Amniotic stem cell (primary cell): Measurements from ENCODE around the gene STPG4.
A peak's percentile ranks its signal among the peaks of the same experiment; 100 is the strongest.
"Not testable (repeated sequence)": the region's sequence is repeated elsewhere in the genome, so short reads cannot be mapped to it uniquely, and the experiment has no call there.

Experiments
- DNase-seq: peaks from one replicate; lab custom pipeline; 2025; lab: John Stamatoyannopoulos, UW

The STPG4 gene

DNA sequence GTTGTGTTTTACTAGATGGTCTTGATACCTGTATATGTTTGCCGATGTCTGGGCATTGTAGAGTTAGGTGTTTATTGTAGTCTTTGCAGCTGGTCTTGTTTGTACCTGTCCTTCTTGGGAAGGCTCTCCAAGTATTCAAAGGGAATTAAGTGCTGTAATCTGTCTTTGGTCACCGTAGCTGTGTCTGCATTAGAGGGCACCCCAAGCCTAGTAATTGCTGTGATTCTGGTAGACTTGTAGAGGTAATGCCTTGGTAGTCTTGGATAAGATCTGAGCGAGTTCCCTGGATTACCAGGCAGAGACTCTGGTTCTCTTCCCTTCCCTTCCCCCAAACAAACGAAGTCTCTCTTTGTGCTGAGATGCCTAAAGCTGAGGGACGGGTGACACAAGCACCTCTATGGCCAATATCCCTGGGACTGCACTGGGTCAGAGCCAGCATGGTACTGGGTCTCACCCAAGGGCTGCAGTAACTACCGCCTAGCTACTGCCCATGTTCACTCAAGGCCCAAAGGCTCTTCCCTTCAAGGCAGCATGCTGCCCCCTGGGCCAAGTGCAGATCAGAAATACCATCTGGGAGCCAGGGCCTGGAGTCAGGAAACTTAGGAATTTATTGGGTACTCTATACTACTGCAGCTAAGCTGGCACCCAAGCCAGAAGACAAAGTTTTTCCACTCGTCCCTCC, 27.1 kb downstream of the STPG4 start:
- DNase-seq = no peak

- DNase-seq = no peak
These were observed 28.3 kb downstream of the STPG4 start for GRCh38 chr2:47126783-47127182.

GRCh38 chr2:47124740-47125139, 30.4 kb downstream of the STPG4 start:
- not testable (repeated sequence) for DNase-seq

GRCh38 chr2:47120424-47120823, 34.7 kb downstream of the STPG4 start:
- not testable (repeated sequence) for DNase-seq

GRCh38 chr2:47119001-47119400, 36.1 kb downstream of the STPG4 start:
- peak; percentile 71 for DNase-seq

DNA sequence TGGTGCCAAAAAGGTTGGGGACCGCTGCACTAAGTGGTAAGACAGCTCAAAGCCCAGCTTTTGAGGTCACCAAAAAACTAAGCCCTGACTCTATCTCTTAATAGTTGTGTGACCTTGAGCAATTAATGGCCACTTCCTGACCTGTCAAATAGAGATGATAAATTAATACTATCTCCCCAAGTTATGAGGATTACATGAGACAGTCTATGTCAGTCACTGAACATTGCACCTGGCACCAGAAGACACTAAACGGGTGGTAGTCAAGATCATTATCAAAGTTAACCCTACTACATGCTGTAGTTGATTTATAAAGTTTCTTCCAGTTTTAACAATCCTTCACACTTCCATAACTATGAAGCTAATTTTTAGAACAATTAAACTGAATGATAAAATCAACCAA, 36.5 kb downstream of the STPG4 start:
- DNase-seq = no peak

DNA sequence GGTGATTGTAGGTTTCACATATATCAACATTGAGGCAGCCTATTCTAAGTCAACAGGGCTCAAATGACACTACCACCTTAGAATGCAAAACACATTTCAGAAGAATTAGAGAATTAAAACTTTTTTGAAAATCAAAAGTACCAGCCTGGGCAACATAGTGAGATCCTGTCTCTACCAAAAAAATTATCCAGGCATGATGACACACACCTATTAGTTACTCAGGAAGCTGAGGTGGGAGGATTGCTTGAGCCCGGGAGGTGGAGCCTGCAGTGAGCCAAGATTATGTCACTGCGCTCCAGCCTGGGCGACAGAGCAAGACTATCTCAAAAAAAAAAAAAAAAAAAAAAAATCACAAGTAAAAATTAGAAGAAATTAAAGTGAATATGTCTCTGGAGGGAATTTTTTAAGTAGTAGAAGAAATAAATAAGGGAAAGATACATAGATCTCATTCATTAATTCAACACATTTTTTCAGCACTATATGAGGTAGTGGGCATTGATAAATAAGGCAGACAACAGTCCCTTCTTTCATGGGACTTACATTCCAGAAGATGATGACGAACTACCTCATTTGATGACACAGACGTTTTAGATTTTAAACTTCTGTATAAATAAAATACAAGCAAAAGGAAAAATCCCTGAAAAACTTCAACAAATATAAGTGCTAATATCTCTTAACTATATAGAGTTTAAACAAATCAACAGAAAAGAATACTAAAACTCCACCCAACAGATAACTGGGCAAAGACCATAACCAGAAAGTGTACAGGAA, 42.3 kb downstream of the STPG4 start:
- DNase-seq = no peak

- DNase-seq = no peak
These were observed 45.4 kb downstream of the STPG4 start for GRCh38 chr2:47109680-47110079.

DNA sequence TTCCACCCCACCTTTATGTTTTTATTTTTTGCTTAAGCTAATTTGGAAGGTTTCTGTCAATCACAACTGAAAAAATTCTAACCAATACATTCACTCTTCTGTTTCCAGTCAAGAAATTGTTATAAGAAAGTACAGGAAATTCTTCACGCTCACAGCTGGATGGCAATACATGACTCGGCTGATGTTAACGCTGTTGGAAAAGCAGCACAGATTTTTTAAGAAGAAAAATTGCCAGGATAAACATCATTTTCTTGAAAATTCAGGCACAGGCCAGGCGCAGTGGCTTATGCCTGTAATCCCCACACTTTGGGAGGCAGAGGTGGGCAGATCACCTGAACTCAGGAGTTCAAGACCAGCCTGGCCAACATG, 46.1 kb downstream of the STPG4 start:
- DNase-seq = no peak

DNA sequence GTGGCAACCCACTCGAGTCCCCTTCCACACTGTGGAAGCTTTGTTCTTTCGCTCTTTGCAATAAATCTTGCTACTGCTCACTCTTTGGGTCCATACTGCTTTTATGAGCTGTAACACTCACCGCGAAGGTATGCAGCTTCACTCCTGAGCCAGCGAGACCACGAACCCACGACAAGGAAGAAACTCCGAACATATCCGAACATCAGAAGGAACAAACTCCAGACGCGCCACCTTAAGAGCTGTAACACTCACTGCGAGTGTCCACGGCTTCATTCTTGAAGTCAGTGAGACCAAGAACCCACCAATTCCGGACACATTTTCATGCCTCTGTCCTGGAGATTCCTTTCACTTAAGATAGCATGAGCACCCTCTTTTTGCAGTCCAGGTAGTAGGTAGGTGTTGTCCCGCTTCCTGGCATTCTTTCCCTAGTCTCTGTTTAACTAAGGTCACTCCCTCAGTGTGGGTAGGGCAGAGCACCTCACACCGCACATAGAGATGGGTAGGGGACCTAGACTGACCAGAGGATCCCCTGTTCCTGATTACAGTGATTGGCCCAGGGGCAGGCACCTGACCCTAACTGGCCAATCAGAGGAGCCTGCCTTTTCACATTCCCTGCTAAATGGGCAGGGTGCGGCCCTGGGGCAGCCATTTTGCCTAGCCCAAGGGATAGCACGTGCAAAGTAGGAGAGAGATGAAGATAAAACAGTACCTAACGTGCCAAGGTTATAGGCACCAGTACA, 46.7 kb downstream of the STPG4 start:
- DNase-seq = not testable (repeated sequence)

DNA sequence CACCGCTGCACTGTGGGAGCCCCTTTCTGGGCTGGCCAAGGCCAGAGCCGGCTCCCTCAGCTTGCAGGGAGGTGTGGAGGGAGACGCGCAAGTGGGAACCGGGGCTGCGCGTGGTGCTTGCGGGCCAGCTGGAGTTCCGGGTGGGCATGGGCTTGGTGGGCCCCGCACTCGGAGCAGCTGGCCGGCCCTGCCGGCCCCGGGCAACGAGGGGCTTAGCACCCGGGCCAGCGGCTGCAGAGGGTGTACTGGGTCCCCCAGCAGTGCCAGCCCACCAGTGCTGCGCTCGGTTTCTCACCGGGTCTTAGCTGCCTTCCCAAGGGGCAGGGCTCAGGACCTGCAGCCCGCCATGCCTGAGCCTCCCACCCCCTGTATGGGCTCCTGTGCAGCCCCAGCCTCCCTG, 47.9 kb downstream of the STPG4 start:
- DNase-seq = not testable (repeated sequence)

DNA sequence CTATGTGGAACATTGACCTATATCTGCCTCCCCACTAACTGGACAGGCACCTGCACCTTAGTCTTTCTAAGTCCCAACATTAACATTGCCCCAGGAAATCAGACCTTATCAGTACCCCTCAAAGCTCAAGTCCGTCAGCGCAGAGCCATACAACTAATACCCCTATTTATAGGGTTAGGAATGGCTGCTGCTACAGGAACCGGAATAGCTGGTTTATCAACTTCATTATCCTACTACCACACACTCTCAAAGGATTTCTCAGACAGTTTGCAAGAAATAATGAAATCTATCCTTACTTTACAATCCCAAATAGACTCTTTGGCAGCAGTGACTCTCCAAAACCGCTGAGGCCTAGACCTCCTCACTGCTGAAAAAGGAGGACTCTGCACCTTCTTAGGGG, 48.9 kb downstream of the STPG4 start:
- DNase-seq = not testable (repeated sequence)

DNA sequence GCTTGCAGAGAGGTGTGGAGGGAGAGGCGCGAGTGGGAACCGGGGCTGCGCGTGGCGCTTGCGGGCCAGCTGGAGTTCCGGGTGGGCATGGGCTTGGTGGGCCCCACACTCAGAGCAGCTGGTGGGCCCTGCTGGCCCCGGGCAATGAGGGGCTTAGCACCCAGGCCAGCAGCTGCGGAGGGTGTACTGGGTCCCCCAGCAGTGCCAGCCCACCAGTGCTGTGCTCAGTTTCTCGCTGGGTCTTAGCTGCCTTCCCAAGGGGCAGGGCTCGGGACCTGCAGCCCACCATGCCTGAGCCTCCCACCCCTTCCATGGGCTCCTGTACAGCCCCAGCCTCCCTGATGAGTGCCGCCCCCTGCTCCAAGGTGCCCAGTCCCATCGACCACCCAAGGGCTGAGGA, 55.4 kb downstream of the STPG4 start:
- DNase-seq = not testable (repeated sequence)

- DNase-seq = no peak
These were observed 56.2 kb downstream of the STPG4 start for GRCh38 chr2:47098953-47099352.

DNA sequence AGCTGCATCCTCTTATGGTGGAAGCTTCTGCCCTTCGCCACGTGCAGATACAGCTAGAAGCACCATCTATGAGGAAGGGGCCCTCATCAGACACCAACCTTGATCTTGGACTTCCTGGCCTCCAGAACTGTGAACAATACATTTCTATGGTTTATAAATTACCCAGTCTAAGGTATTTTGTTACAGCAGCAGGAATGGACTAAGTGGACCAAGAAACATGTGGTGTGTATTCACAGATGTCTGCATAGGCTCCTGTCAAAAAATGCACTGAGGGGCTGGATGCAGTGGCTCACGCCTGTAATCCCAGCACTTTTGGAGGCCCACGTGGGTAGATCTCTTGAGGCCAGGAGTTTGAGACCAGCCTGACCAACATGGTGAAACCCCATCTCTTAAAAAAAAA, 57.5 kb downstream of the STPG4 start:
- no peak for DNase-seq

DNA sequence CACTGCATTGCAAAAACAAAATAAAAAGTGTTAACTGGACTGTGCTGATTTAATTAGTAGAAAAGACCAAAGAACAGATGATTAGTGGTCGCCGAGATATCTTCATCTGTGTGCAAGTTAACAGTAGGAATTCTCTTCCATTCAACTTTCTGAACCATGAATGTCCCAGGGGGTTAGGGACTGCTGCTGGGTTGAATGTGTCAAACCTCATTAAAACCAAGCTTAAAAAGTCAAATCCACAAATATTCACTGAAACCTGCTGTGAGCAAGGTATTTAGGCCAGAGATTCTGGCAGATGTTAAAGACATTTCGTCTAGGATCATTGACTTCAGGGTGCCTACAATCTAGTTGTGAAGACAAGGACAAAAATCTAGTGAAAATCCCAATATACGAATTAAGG, 58.7 kb downstream of the STPG4 start:
- no peak for DNase-seq

- DNase-seq = no peak
These were observed 59.6 kb downstream of the STPG4 start for GRCh38 chr2:47095349-47096020.

DNA sequence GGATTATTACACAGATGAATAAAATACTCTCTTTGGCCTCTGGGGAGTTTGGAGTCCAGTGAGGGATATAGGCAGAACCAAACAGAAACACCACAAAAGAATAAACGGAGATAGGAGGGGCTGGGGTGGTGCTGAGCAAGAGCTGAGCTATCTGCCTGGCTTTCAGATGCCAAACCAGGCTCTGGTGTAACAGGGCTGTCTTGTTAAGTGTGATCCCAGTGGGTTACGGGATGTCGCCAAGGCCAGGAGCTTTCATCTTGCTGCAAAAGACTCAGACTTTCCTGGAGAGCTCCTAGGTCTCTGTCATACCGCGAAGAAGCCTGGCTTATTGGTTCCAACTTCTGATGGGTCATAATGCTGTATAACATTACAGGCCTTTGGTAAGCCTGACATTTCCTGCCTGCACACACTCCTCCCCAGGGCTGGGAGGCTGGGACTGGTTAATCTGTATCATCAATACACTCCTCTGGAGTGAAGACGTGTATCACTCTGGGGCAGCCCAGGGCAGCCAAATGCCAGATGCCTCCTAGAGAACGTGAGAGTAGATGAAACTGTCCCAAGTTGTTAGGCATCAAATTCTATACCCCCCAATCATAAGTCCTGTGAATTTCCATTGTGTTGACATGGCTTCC, 60.5 kb downstream of the STPG4 start:
- no peak for DNase-seq

DNA sequence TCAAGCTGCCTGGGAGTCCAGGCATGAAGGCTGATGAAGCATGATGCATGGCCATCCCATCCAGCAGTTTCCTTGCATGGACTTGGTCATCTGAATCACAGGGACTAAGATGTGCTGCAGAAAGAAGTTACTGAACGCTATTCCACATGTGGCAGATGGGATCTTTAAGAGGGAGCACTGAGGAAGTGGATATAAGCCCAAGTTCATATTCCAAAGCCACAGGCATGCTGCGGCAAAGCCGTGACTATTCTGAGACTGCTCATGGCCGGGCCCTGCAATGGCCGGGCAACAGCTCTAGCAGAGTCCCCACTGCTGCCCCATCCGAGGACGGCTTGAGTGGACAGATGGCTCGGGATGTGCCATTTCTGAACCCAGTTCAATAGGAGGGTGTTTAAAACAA, 61.5 kb downstream of the STPG4 start:
- no peak for DNase-seq

- no peak for DNase-seq
These were observed 62.6 kb downstream of the STPG4 start for GRCh38 chr2:47092465-47092864.

DNA sequence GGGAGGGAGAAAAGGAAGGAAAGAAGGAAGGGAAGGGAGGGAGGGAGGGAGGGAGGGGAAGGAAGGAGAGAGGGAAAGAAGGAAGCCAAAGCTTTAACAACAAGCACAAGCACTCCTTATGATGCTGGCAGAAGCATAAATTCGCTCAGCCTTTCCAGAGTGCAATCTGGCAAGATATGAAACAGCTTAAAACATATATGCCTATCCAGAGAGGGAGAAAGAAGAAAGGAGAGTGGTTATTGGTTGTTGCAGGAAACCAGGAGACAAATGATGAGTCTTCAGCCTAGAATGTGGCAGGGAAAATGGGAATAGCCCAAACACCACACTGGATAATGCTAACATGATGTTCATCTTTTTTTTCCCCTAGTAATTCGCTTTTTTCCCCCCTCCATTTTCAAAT, 64.0 kb downstream of the STPG4 start:
- no peak for DNase-seq

- no peak for DNase-seq
These were observed 66.0 kb downstream of the STPG4 start for GRCh38 chr2:47089083-47089464.
